GM12864 (cell line): Measurements from ENCODE around the gene JDP2.
A peak's percentile ranks its signal among the peaks of the same experiment; 100 is the strongest.

Experiments
- DNase-seq: peaks from one replicate; pipeline ENCODE4 v3.0.0-alpha.2; 2011; ENCODE audit warnings: low read depth
- H3K4me3 ChIP-seq: 2 replicates; pipeline ENCODE4 v1.5.1; 2011; ENCODE audit warnings: mild to moderate bottlenecking, low read depth, low read length, control low read depth
- TF ChIP-seq, protein P1 (sequence below): IDR thresholded peaks from 2 replicates; pipeline ENCODE4 v1.5.1; 2011; ENCODE audit warnings: low read depth, mild to moderate bottlenecking, moderate library complexity, low read length, control low read depth, inconsistent platforms; ENCODE audit errors: missing control alignments

The JDP2 gene

DNA sequence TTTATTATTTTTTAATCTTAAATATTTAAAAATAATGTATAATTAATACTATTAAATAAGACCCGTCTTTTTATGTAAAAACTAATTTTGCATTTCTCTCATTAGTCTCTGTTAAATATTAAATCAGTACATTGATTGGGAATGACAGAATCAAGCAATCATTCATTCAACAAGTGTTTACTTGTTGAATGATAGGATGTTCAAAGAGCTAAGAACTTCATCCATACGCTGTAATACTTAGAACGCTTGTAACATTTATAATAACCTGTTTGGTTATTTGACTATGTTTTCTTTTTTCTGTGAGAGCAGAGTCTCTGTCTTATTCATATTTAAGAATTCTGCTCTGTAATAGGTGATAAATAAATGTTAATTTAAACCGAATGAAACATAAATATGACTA, 91.6 kb downstream of the JDP2 start:
- no peak for DNase-seq
- TF ChIP-seq, protein P1, sequence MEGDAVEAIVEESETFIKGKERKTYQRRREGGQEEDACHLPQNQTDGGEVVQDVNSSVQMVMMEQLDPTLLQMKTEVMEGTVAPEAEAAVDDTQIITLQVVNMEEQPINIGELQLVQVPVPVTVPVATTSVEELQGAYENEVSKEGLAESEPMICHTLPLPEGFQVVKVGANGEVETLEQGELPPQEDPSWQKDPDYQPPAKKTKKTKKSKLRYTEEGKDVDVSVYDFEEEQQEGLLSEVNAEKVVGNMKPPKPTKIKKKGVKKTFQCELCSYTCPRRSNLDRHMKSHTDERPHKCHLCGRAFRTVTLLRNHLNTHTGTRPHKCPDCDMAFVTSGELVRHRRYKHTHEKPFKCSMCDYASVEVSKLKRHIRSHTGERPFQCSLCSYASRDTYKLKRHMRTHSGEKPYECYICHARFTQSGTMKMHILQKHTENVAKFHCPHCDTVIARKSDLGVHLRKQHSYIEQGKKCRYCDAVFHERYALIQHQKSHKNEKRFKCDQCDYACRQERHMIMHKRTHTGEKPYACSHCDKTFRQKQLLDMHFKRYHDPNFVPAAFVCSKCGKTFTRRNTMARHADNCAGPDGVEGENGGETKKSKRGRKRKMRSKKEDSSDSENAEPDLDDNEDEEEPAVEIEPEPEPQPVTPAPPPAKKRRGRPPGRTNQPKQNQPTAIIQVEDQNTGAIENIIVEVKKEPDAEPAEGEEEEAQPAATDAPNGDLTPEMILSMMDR, result no peak
- H3K4me3 ChIP-seq, result no peak overlapping the region

DNA sequence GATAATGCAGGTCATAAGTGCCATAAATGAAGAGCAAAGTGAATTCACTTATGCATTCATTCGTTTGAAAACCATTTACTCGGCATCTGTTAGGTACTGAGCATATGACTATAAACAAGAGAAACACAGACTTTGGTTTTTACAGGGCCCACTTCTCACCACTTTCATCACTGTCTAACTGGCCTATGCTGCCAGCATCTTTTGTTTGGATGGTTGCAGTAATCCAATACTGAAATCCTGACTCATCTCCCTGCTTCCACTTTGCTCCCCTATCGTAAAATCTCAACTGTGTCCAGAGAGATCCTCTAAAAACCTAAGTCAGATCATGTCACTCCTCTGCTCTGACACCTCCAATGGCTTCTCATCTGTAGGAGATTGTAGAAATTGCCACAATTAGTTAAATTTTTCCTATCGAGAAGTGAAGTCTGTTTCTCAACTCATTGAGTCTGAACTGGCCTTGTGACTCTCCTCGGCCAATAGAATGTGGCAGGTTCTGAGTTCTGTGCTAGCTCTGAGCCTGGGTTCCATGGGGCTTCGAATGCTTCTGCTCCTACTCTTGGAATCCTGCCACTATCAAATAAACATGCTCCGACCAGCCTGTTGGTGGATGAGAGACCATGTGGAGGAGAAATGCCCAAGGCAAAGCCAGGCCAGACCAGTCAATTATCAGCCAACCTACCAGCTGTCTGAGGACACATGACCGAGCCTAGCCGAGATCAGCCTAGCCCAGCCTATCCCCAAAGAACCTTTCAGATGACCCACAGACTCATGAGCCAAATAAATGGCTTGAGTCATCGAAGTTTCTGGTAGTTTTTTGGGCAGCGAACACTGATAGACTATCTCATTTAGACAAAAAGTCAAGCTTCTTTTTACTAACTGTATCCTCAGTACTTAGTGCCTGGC, 92.3 kb downstream of the JDP2 start:
- no peak for DNase-seq
- TF ChIP-seq, protein P1, result no peak
- peak overlapping the region; percentile 18; the same call in 1 of the 2 replicates for H3K4me3 ChIP-seq

DNA sequence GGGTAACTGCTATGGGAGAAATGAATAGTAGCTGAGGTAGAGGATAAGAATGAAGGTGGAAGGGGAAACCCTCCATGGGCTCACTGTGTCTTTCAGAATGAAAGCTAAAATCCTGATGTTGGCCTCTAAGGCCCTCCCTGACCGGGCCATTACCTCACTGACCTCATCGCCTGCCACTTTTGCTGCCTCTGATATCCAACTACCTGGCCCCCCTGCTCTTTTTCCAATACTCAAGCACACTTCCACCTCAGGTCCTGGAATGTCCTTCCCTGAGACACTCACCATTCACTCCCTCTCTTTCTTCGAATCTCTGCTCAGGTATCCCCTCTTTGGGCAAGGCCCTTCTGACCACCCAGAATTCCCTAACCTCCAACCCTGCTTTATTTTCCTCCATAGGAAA, 93.0 kb downstream of the JDP2 start:
- peak overlapping the region; percentile 88; the same call in 1 of the 2 replicates for H3K4me3 ChIP-seq
- TF ChIP-seq, protein P1, result no peak
- DNase-seq, result no peak

DNA sequence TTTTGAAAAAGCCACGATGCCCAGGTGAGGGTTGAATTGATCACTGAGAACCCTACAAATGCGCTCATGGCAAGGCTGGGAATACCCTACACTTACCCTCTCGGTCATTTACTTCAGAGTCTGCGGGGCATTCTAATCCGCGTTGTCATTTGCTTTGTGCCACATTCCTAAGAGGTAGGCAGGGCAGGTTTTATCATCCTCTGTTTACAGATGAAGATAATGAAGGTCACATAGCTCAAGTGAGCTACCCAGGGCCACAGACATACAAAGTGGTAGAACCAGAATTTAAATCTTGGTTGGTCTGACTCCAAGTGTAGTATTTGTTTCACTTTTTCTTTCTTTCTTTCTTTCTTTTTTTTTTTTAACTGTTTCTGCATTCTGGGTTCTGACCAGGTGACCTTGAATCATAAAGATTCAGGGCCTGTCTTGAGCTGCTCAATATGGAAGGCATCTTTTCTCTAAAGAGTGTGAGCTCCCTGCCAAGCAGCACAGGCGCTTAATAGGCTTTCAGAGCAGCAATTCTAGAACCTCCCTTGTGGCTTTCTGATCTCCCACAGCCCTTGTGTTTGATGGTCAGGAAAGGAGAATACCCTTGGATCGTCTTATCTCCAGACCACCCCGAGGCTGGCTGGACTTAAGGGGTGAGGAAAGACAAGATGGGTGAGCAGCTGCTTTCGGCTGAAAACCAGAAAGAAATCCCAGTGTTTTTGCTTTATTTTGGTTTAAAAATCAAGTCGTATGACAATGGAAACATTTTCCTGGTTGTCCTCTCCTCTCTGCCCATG, 93.8 kb downstream of the JDP2 start:
- no peak for DNase-seq
- peak overlapping the region; percentile 88 for H3K4me3 ChIP-seq
- TF ChIP-seq, protein P1, result no peak

DNA sequence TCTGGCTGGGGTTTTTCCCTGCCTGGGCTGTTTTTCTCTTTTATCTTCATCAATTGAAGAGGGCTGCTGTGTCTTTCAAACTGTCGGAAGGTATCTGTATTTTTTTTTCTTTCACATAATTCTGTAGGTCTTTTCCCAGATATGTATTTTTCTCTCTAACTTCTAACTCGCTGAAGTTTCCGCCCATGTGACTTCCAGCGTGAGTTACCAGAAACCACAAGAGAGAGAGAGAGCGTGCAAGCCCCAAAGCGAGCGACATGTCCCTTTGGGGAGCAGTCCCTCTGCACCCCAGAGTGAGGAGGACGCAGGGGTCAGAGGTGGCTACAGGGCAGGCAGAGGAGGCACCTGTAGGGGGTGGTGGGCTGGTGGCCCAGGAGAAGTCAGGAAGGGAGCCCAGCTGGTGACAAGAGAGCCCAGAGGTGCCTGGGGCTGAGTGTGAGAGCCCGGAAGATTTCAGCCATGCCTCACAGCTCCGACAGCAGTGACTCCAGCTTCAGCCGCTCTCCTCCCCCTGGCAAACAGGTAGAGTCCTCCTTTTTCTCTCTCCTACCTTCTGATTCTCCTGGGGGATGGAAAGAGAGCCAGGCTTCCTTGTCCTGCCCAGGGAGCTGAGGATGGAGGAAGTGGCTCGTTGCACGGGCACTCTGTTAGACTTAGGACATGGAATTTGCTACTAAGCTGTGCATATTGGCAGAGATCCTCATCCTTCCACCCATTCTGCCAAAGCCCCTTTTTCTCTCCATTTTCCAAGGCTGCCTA, 94.6 kb downstream of the JDP2 start, which contains the start of gene BATF:
TSS of gene BATF (plus strand) at position 246 of the 759 bp plus-strand sequence. CDS start at position 460, 214 bp downstream.
- H3K4me3 ChIP-seq, result peak within 1 kb of the TSS; percentile 88
- peak; percentile 78 for DNase-seq
- TF ChIP-seq, protein P1, result no peak

DNA sequence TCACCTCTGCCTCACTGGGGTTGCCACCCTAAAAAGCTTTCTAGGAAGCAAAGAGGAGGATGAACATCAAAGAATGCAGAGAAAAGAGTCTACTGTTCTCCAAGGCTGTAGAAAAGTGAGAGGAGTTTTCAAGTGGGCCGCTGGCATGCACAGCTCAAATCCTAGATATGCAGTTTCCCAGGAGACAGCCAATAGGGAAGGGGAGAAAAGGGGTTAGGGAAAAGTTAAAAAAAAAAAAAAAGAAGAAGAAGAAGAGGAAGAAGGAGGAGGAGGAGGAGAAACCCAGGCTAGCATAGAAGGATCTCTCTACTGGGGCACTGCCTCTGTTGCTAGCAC, 95.1 kb downstream of the JDP2 start:
- H3K4me3 ChIP-seq, result peak overlapping the region; percentile 88
- TF ChIP-seq, protein P1, result no peak
- DNase-seq, result no peak
